GM21515 (cell line): ENCODE results near the gene BDKRB2.
"Not testable (repeated sequence)": the region's sequence is repeated elsewhere in the genome, so short reads cannot be mapped to it uniquely, and the experiment has no call there.

Experiments used
- ATAC-seq: cut with Tn5 transposase; IDR thresholded peaks from one replicate; pipeline ENCODE4 v1.9.1; 2021; ENCODE audit not compliant: unreplicated experiment

The BDKRB2 gene

DNA sequence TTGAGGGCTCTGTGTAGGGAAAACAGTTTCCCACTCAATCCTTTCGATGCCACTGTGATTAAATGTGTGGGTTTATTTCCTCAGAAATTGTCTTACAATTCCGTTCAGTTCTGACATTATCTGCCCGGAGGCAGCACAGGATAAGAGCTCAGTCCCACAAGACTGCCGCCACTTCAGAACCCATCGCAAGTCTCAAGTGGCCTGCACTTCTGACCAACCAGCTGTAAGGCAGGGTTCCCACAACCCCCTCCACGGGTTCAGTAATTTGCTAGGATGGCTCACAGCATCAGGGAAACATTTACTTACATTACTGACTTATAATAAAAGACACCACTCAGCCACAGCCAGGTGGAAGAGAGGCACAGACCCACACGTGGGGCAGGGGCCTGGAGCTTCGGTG lies 17.2 kb downstream of the BDKRB2 start:
- no peak for ATAC-seq

DNA sequence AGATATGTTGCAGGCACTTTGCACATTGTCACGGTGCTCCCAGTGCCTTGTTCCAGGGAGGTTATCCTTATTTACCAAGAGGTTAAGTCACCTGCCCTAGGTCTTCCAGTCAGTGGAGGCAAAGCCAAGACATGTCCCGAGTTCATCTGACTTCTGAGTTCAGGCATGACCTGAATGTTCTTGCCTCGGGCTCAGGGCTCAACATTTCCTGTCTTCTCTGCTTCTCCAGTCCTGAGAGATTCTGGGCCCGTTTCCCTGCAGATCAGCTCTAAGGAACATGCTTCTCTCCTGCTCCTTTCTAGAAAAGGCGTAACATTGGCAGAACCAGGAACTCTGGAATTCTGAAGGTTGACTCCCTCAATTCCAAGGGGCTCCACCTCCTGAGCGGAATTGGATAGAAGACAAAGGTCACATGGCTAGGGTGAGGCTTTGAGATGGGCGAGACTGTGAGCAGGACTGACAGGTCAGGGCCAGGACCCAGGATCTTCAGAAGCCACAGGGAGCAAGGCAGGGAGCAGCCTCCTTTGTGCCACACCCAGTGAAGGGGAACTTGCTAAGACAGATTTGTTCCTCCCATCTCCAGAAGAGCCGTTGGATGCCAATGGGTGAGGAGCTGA lies 19.9 kb downstream of the BDKRB2 start:
- ATAC-seq = no peak

DNA sequence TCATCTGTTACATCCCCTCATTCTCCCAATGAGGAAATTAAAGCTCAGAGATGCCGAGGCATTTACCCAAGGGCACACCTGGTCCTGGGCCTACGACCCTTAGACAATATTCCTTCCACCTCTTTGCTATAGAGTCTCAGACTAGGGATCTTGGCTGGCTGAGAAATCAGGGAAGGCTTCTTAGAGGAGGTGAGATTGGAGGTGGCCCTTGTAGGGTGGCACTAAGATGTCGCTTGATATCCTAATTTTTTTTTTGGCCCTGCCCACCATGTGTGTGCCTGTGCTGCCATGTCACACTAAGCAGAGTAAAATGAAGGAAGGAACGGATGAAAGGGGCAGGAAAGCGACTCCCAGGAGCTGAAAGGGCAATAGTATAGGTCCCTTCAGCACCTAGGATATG lies 20.6 kb downstream of the BDKRB2 start:
- no peak for ATAC-seq

DNA sequence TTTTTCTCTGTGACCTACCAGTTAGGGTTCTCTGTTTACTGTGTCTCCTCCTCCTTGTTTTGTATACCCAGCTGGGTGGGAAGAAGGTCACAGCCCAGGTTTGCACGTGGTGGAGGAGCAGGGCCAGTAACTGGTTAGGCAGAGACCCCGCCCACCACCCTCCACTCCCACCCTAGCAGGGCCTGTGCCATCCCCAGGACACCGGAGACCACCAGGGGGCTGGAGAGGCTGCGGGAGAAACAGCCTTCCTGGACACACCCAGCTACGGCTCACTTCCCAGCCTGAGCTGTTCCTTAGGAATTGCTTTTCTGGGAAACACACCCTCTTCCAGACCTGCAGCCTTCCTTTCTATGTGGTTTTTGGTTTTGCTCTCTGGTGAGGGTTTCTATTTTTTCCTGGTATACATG lies 21.1 kb downstream of the BDKRB2 start:
- ATAC-seq = no peak

DNA sequence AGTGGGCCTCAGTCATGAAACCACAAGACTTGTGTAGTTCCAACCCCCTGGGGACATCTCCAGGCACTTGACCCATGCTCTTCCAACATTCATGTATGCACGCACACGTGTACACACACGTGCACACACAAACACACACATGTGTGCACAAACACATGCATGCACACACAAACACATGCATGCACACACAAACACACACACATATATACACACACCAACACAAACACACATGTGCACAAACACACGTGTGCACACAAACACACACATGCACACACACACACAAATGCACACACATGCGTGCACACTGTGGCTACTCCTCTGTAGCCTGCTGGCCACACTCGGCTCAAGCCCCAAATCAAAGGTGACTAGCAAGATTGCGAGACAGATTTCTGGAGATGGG lies 22.8 kb downstream of the BDKRB2 start:
- ATAC-seq = no peak

DNA sequence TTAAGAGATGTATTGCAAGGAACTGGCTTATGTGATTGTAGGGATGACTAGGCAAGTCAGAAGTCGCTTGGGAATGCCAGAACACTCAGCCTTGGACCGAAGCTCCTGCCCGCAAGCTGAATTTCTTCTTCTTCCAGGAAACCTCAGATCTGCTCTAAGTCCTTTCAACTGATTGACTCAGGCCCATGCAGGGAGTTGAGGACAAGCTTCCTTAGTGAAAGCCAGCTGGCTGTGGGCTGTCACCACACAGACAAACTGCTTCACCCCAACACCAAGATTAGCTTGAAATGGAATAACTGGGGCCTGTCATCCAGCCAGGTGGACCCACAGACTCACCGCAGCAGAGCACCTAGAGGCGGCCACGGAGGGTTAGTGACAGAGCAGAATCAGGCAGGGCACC lies 24.7 kb downstream of the BDKRB2 start:
- no peak for ATAC-seq

DNA sequence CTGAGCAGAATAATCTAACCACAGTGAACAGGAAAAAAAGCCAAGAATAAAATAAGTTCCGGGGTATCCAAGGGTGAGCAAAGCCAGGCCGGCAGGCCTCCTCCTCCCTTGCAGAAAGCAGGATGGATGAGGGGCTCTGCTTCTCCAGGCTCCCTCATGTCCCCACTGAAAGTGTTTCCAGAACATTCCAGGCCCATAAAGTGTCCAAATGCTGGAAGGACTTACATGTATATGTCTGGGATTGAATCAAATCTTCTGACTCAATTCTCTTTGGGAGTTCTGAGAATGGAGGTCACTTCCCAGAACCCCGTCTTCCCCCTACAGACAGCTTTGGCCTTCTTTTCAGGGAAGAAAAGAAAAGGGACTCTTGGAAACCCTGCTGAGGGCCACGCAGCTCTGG lies 26.4 kb downstream of the BDKRB2 start:
- no peak for ATAC-seq

DNA sequence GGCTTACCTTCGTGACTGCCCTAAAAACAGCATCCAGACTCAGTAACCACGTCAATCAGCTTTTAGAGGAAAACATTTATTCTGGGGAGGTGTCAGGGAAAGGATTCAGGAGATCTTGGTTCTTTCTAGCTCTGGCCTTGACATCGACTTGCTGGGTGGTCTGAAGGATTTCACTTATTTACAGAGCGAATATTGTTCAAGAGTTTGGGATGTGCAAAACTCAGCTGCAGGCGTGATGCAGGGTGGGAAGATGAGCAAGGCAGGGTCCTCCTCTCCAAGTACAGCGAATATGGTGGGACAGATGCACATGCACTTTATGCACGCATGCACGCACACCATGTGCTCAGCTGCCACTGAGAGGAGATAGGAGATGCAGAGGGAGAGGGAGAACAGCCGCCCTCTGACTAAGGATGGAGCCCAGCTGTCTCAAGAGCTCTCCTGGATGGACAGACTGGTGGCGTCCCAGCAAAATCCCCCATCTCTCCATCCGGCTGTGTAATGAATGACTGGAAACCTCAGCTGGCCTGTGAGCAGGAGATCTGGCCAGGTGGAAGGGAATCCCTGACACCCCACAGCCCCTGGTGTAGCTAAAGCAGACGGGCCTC lies 27.0 kb downstream of the BDKRB2 start:
- ATAC-seq = no peak

DNA sequence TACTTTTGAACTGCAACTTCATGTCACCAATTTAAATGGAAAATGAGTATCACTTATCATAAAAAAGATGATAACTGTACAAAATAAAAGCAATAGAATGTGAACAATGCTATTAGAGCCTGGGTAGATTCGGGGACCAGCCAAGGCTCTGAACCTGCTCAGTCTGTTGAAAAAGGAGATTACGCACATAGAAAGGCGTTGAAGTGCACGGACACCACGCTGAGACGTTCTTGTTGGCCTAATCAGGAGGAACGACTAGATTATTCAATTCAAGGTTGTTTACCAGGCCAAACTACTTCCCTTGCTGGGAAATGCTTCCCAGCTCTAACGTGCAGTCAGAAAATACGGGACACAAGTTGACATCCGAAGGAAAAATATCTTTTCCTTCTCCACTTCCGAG lies 27.9 kb downstream of the BDKRB2 start:
- no peak for ATAC-seq

DNA sequence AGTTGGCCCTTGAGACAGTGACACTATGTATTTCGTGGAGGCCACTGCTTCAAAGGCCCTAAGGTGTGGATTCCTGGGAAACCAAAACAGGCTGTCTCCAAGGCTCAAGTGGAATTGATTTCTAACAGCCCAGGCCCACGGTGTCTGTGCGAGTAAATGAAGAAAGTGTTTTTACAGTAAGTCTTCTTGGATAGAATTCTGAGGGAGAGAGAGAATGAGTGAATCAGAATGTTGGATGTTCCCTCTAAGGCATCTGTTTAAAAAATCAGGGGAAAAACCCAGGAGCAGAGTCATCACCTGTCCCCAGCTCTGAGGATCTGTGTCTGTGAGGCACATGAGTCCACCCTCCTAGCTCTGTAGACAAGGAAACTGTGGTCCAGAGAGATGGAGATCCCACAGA lies 29.0 kb downstream of the BDKRB2 start:
- ATAC-seq = no peak

DNA sequence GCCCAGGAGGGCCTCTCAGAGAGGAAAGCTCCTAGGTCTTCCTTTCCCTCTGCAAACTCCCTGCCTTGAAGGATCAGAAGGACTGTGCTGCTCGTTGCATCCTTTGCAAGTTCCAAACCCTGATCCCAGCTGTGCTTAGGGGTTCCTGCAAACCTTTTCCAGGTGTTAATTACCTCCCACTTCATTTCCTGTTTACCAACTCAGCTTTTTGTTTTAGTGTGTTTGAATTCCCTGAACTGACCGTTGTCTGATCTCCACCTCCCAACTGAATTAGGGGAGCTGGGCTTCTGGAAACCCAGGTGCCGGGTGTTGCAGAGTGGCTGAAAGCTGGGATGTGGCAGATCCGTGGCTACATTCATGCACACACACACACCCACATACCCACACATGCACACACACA lies 30.8 kb downstream of the BDKRB2 start:
- no peak for ATAC-seq

DNA sequence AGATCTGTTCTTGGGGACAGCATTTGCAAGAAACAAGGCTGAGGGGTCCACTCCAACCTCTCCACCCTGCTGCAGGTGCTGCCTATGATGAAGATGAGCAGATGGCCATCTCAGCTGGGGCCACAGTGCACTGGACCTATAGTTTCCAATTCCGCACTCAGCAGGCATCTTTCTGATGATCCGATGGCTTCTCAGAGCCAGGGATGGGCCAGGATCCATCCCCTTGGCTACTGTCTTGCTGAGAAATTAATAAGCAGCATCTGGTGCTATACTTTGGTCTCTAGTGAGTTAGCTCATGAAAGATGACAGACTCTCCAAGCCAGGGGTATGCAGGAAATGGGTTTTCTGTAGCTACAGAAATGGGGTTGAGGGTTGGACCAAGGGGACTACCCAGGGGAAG lies 33.0 kb downstream of the BDKRB2 start:
- ATAC-seq = no peak

DNA sequence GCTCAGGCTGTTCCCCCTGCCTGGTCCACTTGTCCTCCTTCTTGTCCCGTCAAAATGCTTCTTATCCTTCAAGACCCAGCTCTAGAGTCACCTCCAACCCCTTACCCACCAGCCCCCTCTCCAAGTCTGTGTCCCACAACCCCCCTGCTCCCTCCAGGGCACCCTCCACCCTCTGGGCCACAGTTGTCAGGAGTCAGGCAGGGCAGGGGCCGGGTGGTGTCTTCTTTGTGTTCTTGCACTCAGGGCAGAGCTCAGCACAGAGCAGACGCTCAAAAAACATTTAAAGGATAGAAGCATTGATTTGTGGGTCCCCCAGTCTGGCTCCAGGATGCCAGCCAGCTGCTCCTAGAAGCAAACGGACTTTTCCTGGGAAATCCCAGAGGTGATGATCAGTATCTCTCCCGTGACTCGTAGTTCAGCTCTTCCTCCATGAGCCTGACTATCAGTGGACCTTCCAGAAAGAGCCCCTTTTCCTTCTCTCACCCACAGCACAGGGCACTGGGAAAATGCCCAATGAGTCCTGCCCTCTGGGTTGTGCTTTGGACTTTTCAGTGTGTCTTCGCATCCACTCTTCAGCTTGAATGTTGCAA lies 34.1 kb downstream of the BDKRB2 start:
- ATAC-seq = no peak

DNA sequence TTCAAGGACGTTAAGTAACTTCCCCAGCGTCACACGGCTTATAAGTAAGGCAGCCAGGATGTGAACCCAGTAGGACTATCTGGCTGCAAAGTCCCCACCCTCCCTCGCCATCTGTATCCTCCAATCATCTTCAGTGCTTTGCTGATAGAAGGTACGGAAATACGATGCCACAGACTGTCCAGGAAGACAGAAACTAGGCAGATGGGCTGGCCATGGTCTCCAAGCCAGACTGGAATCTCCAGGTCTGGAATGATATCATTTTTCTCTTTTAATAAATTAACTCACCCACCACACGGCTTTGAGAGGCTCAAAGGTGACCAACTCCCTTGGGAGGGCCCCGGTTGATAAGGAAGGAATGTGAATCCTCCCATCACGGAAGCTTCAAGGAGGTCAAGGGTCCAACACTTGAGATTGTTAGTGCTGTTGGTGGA lies 35.1 kb downstream of the BDKRB2 start:
- no peak for ATAC-seq

DNA sequence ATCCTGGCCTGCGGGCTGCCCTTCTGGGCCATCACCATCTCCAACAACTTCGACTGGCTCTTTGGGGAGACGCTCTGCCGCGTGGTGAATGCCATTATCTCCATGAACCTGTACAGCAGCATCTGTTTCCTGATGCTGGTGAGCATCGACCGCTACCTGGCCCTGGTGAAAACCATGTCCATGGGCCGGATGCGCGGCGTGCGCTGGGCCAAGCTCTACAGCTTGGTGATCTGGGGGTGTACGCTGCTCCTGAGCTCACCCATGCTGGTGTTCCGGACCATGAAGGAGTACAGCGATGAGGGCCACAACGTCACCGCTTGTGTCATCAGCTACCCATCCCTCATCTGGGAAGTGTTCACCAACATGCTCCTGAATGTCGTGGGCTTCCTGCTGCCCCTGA lies 36.0 kb downstream of the BDKRB2 start:
- no peak for ATAC-seq

DNA sequence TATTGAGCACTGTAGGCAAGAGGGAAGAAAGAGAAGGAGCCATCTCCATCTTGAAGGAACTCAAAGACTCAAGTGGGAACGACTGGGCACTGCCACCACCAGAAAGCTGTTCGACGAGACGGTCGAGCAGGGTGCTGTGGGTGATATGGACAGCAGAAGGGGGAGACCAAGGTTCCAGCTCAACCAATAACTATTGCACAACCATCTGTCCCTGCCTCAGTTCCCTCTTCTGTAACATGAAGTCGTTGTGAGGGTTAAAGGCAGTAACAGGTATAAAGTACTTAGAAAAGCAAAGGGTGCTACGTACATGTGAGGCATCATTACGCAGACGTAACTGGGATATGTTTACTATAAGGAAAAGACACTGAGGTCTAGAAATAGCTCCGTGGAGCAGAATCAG lies 37.5 kb downstream of the BDKRB2 start:
- ATAC-seq = no peak

DNA sequence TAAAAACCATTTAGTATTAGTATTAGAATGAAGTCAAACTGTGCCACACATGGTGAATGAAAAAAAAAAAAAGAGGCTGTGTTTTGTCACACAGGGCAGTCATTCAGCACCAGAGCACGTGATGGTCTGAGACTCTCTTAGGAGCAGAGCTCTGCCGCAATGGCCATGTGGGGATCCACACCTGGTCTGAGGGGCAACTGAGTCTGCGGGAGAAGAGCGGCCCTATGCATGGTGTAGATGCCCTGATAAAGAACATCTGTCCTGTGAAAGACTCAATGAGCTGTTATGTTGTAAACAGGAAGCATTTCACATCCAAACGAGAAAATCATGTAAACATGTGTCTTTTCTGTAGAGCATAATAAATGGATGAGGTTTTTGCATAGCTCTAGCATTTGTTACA lies 39.1 kb downstream of the BDKRB2 start:
- ATAC-seq = no peak

DNA sequence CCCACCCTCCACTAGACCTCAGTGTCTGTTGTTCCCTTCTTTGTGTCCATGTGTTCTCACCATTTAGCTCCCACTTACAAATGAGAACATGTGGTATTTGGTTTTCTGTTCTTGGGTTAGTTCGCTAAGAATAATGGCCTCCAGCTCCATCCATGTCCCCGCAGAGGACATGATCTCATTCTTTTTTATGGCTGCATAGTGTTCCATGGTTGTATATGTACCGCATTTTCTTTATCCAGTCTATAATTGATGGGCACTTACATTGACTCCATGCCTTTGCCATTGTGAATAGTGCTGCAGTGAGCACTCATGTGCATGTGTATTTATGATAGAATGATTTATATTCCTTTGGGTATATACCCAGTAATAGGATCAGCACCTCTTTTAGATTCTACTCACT lies 40.4 kb downstream of the BDKRB2 start:
- not testable (repeated sequence) for ATAC-seq

DNA sequence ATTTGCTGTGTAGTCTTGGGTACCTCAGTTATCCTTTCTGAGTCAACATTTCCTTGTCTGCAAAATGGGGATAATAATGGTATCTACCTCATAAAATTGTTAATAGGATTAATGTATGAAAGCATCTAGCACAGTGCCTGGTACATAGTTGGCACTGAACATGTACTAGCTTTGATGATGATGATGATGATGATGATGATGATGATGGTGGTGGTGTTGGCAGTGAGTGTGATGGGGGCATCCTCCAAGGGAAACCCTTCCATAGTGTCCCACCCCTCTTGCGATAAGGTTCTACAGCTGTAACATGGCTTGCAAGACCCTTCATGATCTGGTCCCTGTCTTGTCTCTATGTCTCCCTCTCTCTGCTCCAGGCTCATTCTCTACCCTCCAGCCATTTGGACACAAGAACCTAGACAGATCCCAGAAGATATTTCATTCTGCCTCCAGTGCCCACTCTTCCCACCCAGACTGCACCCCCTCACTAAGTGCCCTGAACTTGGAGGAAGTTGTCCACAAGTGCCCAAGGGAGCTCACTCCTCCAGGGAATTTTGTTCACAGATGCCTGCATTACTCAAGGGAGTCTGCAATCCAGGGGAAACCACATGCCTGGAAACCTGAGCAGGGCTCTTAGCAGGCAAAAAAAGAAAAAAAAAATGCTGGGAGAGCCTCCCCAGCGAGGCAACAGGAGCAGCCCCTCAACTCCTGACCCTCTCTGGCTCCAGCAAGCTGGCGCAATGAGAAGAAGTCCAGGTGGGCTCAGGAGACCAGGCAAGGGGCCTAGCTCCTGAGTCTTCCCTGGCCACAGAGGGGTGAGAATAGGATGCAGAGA lies 41.3 kb downstream of the BDKRB2 start:
- no peak for ATAC-seq

DNA sequence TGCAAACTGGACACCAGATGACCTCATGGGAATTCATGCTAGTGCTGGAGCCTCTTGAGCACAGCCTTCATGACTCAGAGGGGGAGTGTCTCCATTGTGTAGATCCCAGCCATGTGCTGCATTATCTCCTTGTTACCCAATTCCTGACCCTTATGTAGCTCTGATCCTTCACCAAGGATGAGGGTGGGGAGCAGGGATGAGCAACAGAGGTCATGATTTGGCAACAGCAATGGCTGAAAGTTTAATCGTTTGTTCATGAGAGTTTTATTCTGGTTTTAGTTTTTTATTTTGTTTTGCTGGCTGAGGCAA lies 41.9 kb downstream of the BDKRB2 start:
- no peak for ATAC-seq

DNA sequence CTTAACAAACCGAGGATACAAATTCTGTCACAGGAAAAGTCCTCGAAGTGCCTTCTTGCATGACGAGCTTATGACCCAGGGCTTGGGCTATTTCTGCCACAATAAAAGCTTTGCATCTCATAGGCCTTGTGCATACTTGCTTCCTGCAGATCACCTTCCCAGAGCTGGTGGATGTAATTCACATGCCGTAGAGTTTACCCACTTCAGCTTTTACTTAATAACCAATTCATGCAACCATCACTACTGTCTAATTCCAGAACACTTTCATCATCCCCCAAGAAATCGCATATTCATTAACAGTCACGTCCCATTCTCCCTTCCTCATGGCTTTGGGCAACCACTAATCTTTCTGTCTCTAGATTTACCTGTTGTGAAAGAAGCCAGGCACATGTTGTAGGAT lies 42.4 kb downstream of the BDKRB2 start:
- ATAC-seq = no peak

DNA sequence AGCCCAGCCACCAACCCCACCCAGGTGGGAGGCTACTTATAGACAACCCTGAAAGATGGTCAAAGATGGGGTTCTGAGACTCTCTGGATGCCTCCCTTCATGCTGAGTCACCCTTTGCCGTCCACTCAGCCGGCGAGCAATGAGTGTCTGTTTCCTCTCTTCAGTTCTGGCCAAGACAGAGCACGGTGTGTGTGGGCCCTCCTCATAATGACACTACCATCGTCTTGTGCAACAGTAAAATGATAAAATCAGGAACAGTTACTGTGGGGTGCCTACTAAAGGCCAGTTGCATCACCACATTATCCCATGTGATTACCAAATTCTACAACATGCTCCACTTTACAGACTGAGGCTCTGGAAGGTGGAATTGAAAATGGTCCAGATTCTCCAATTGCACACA lies 44.4 kb downstream of the BDKRB2 start:
- ATAC-seq = no peak
